ENCODE results near the gene LRRIQ4. TPM values are rescaled to one million over a fixed set of nuclear protein-coding genes. Genes with fewer than 3 reads are reported as not detected.

The LRRIQ4 gene
- total and polyA plus RNA-seq, 4 donors = 0.09 TPM; not detected in 3

GRCh38 chr3:169871129-169871886 lies 58.6 kb downstream of the LRRIQ4 start:
- no peak overlapping the region for H3K27ac ChIP-seq (ENCODE audit: low read depth in 1 of 2, low read length in 2 of 2)
- WGBS = 87% methylated on average over 2 of the region's 2 CpGs
- no peaks in the 10 kb centered on the region for H3K9me3 ChIP-seq (ENCODE audit: control insufficient read depth in 4 of 4, low read length in 3 of 4)
- no peaks in the 10 kb centered on the region for H3K27me3 ChIP-seq (ENCODE audit: control insufficient read depth in 4 of 4, insufficient read depth in 4 of 4, low read length in 3 of 4)
- TF ChIP-seq JUND (IDR thresholded peaks at IDR 0.05) (no peak), ATF3 (IDR thresholded peaks at IDR 0.05) (no peak), RAD21 (IDR thresholded peaks at IDR 0.05) (no peak), SP1 (IDR thresholded peaks at IDR 0.05) (no peak)
- H3K4me3 ChIP-seq (ENCODE audit: low read depth in 1 of 3, low read length in 3 of 3) = no peak overlapping the region
- no peak overlapping the region for H3K9ac ChIP-seq (ENCODE audit: low read depth in 1 of 2, low read length in 2 of 2)
- peaks cover 0 to 14% (median 6%) of the 10 kb centered on the region in 4 donors for H3K4me1 ChIP-seq (ENCODE audit: control insufficient read depth in 4 of 4, insufficient read depth in 4 of 4, low read length in 3 of 4)
- no peaks in the 10 kb centered on the region for H3K36me3 ChIP-seq (ENCODE audit: control insufficient read depth in 4 of 4, insufficient read depth in 3 of 4, low read depth in 1 of 4, low read length in 3 of 4)
- DNase-seq (ENCODE audit: low spot score) = no peak

GRCh38 chr3:169879013-169879557 lies 66.4 kb downstream of the LRRIQ4 start:
- WGBS = 84% methylated on average over 8 of the region's 8 CpGs

More at GRCh38 chr3:169879013-169879557, 66.4 kb downstream of the LRRIQ4 start:
- no peaks in the 10 kb centered on the region for H3K27me3 ChIP-seq (ENCODE audit: control insufficient read depth in 4 of 4, insufficient read depth in 4 of 4, low read length in 3 of 4)
- no peaks in the 10 kb centered on the region for H3K36me3 ChIP-seq (ENCODE audit: control insufficient read depth in 4 of 4, insufficient read depth in 3 of 4, low read depth in 1 of 4, low read length in 3 of 4)
- DNase-seq (ENCODE audit: low spot score) = no peak
- TF ChIP-seq SP1 (IDR thresholded peaks at IDR 0.05) (no peak), MAX (IDR thresholded peaks at IDR 0.05) (no peak), CTCF (IDR thresholded peaks at IDR 0.05; ENCODE audit: low read depth, low read length, missing input control) (no peak), NR2F2 (IDR thresholded peaks at IDR 0.05) (no peak), GABPA (IDR thresholded peaks at IDR 0.05 in 1 of 2, conservative IDR thresholded peaks at IDR 0.05 in 1 of 2) (no peak), TAF1 (conservative IDR thresholded peaks at IDR 0.05) (no peak), RAD21 (IDR thresholded peaks at IDR 0.05) (no peak), JUND (IDR thresholded peaks at IDR 0.05) (no peak), ZBTB33 (IDR thresholded peaks at IDR 0.05) (no peak), FOXA1 (IDR thresholded peaks at IDR 0.05) (no peak), HNF4G (IDR thresholded peaks at IDR 0.05) (no peak), RXRA (IDR thresholded peaks at IDR 0.05) (no peak), ATF3 (IDR thresholded peaks at IDR 0.05) (no peak), YY1 (IDR thresholded peaks at IDR 0.05) (no peak), FOXA2 (IDR thresholded peaks at IDR 0.05) (no peak), HNF4A (conservative IDR thresholded peaks at IDR 0.05) (no peak), REST (IDR thresholded peaks at IDR 0.05) (no peak), EGR1 (IDR thresholded peaks at IDR 0.05; ENCODE audit: low read depth in 2 of 2) (no peak)
- no peaks in the 10 kb centered on the region for H3K9me3 ChIP-seq (ENCODE audit: control insufficient read depth in 4 of 4, low read length in 3 of 4)
- H3K4me3 ChIP-seq (ENCODE audit: low read depth in 1 of 3, low read length in 3 of 3) = no peak overlapping the region
- H3K27ac ChIP-seq (ENCODE audit: low read depth in 1 of 2, low read length in 2 of 2) = no peak overlapping the region
- H3K9ac ChIP-seq (ENCODE audit: low read depth in 1 of 2, low read length in 2 of 2) = no peak overlapping the region
- H3K4me1 ChIP-seq (ENCODE audit: control insufficient read depth in 4 of 4, insufficient read depth in 4 of 4, low read length in 3 of 4) = peaks cover 0 to 8% (median 0%) of the 10 kb centered on the region in 4 donors

Measured in liver (tissue), 9 donors.